ENCODE results near the gene POLR1E. TPM values are rescaled to one million over a fixed set of nuclear protein-coding genes. Genes with fewer than 3 reads are reported as not detected.

The POLR1E gene
- total and polyA plus RNA-seq, 2 of the 8 experiments (the other 6 are each of a cell fraction or from before 2014, with no cell fraction given) = 16.0 to 40.0 TPM

GRCh38 chr9:37528652-37529471, 43.1 kb downstream of the POLR1E start:
- no peak overlapping the region for H4K91ac ChIP-seq (replicated peaks; ENCODE audit: insufficient read length, low read length)
- no peaks in the 10 kb centered on the region for H3K79me1 ChIP-seq (ENCODE audit: low read depth, low read length)
- no peaks in the 10 kb centered on the region for H4K20me1 ChIP-seq (replicated peaks in 1 of 2; ENCODE audit: control insufficient read depth in 1 of 2, insufficient read depth in 2 of 2, low read length in 2 of 2)
- H3K9ac ChIP-seq (replicated peaks in 1 of 4; ENCODE audit: extremely low read depth in 1 of 4, low read depth in 3 of 4, low read length in 3 of 4) = no peak overlapping the region
- no peak overlapping the region for H3K23ac ChIP-seq (ENCODE audit: insufficient read length)
- no peak overlapping the region for H3K18ac ChIP-seq (ENCODE audit: extremely low read depth, low read length)
- no peaks in the 10 kb centered on the region for H3K4me1 ChIP-seq (replicated peaks in 1 of 4; ENCODE audit: control insufficient read depth in 3 of 4, insufficient read depth in 4 of 4, low read length in 3 of 4)
- H2BK15ac ChIP-seq (ENCODE audit: low read length) = no peak overlapping the region
- no peaks in the 10 kb centered on the region for H3K23me2 ChIP-seq (ENCODE audit: low read depth, low read length)
- no peak overlapping the region for H2BK20ac ChIP-seq (ENCODE audit: low read length)
- H3K27me3 ChIP-seq (replicated peaks in 1 of 4; ENCODE audit: control insufficient read depth in 3 of 4, extremely low read depth in 1 of 4, insufficient read depth in 3 of 4, low read length in 3 of 4) = no peaks in the 10 kb centered on the region
- no peak overlapping the region for H4K8ac ChIP-seq (ENCODE audit: extremely low read depth, insufficient read depth, low read length)
- no peak overlapping the region for H3K14ac ChIP-seq (ENCODE audit: insufficient read length)
- H2BK5ac ChIP-seq (ENCODE audit: low read depth, low read length) = no peak overlapping the region; the same call in 1 of the 2 replicates
- no peak overlapping the region for H3K4me2 ChIP-seq (ENCODE audit: insufficient read depth in 1 of 2, low read depth in 2 of 2, low read length in 2 of 2)
- peaks cover 3 to 25% (median 12%) of the 10 kb centered on the region in 4 experiments; a peak in 6 of 8 replicates for H3K36me3 ChIP-seq (ENCODE audit: control insufficient read depth in 2 of 4, insufficient read depth in 4 of 4, low read length in 3 of 4)
- no peak overlapping the region for H2BK120ac ChIP-seq (replicated peaks; ENCODE audit: low read depth, low read length)
- no peaks in the 10 kb centered on the region for H3K79me2 ChIP-seq (ENCODE audit: control insufficient read depth in 1 of 2, insufficient read depth in 2 of 2, low read length in 2 of 2)
- CTCF ChIA-PET (ENCODE audit: partially characterized antibody) = interaction anchor here (1.0 to 1.4 kb wide), 2 partner anchors 9 to 10 kb away, joined by 3 read pairs; no protein-coding TSS in a partner anchor
- H3K27ac ChIP-seq (ENCODE audit: low read depth, low read length) = no peak overlapping the region
- H3K4ac ChIP-seq (replicated peaks; ENCODE audit: insufficient read length, low read depth, low read length) = no peak overlapping the region
- no peak overlapping the region for H2AK5ac ChIP-seq (ENCODE audit: low read depth, low read length)
- H3K4me3 ChIP-seq (ENCODE audit: extremely low read depth in 1 of 4, insufficient read depth in 2 of 4, low read depth in 3 of 4, low read length in 4 of 4) = no peak overlapping the region
- no peak overlapping the region for H2BK12ac ChIP-seq (ENCODE audit: low read depth, low read length)
- FAIRE-seq = no peak
- no peak overlapping the region for H2AFZ ChIP-seq (ENCODE audit: low read length)
- DNase-seq (ENCODE audit: low read depth in 1 of 2, low spot score in 2 of 2) = no peak
- WGBS, 2 experiments (ENCODE audit: extremely low coverage in 1 of 2, insufficient coverage in 1 of 2, insufficient read length in 1 of 2, insufficient replicate concordance in 2 of 2, low coverage in 1 of 2, low lambda C conversion rate in 2 of 2, missing lambda C conversion rate in 1 of 2) = 90% methylated on average over 18 of the region's 18 CpGs; no CpG with 5 or more reads in 1 of the 2 experiments
- H4K5ac ChIP-seq (ENCODE audit: insufficient read length, low read depth, low read length) = no peak overlapping the region
- no peaks in the 10 kb centered on the region for H3K9me3 ChIP-seq (ENCODE audit: insufficient read depth in 2 of 2, low read depth in 1 of 2, low read length in 1 of 2)
- POLR2A ChIA-PET (ENCODE audit: partially characterized antibody) = no interaction called here
- no peak overlapping the region for H3K56ac ChIP-seq (replicated peaks; ENCODE audit: insufficient read length, low read depth, low read length)
- TF ChIP-seq CEBPB (IDR thresholded peaks at IDR 0.05; ENCODE audit: low read depth, low read length) = no peak
- TF ChIP-seq TAF7 (optimal IDR thresholded peaks at IDR 0.05; ENCODE audit: borderline replicate concordance, low read depth, low read length) = no peak
- TF ChIP-seq KDM4A (IDR thresholded peaks at IDR 0.05; ENCODE audit: low read depth, low read length, severe bottlenecking) = no peak
- no peak for TF ChIP-seq YY1 (IDR thresholded peaks at IDR 0.05; ENCODE audit: low read depth, low read length)
- no peak for TF ChIP-seq TBP (IDR thresholded peaks at IDR 0.05; ENCODE audit: low read depth, low read length)
- TF ChIP-seq BACH1 (IDR thresholded peaks at IDR 0.05; ENCODE audit: low read length) = no peak
- TF ChIP-seq EGR1 (IDR thresholded peaks at IDR 0.05; ENCODE audit: borderline replicate concordance, low read depth, low read length) = no peak
- no peak for TF ChIP-seq POLR2A (IDR thresholded peaks at IDR 0.05; ENCODE audit: control extremely low read depth in 1 of 2, low read depth in 2 of 2, low read length in 2 of 2)
- TF ChIP-seq GABPA (IDR thresholded peaks at IDR 0.05; ENCODE audit: borderline replicate concordance, insufficient read depth, low read length) = no peak
- TF ChIP-seq POLR2AphosphoS5 (IDR thresholded peaks at IDR 0.05; ENCODE audit: low read depth, low read length) = no peak
- no peak for TF ChIP-seq MAFK (IDR thresholded peaks at IDR 0.05; ENCODE audit: low read depth, low read length)
- no peak for TF ChIP-seq KDM1A (IDR thresholded peaks at IDR 0.05; ENCODE audit: borderline replicate concordance, low read length)
- no peak for TF ChIP-seq NANOG (IDR thresholded peaks at IDR 0.05; ENCODE audit: insufficient read depth, low read depth, low read length, poor library complexity, severe bottlenecking)
- no peak for TF ChIP-seq SAP30 (IDR thresholded peaks at IDR 0.05; ENCODE audit: insufficient read depth, insufficient replicate concordance, low read length)

All from H1 (cell line).